RPMI7951 (cell line): Measurements from ENCODE around the gene MT3. TPM values are rescaled to one million over a fixed set of nuclear protein-coding genes. Genes with fewer than 3 reads are reported as not detected.

Experiments
- DNase-seq: peaks from one replicate; pipeline ENCODE4 v3.0.0-alpha.2; 2012; ENCODE audit warnings: low read depth
- total RNA-seq: library from RNA; depleted of rRNA; stranded (reverse); fragments of >200 nt; shearing (Covaris generic); gene quantifications from 2 replicates; pipeline ENCODE4 v1.2.3, GENCODE V29; 2014; rRNA removed

Gene MT3
- total RNA-seq = not detected in 2 replicates

- DNase-seq = peak; percentile 23
These were observed at the start of gene MT3 for GRCh38 chr16:56589141-56590039. Gene MT3 (plus strand): TSS chr16:56589528. CDS start chr16:56589591, 63 bp downstream.

DNA sequence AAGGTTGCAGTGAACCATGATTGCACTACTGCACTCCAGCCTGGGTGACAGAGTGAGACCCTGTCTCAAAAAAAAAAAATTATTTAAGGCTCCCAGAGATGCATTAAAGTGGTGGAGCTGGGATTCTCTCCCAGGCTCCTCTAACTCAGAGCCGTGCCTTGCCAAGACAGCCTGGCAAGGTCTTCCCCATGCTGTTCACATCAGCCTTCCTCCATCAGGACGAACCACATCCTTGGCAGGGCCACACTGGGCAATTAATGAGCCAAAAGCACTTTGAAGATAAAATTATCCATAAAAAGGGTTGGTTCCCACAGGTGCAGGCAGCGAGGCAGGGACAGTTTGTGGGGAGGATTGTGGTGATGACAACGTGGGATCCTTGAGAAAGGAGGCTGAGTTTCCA is 49.7 kb upstream of the MT3 start:
- DNase-seq = no peak

DNA sequence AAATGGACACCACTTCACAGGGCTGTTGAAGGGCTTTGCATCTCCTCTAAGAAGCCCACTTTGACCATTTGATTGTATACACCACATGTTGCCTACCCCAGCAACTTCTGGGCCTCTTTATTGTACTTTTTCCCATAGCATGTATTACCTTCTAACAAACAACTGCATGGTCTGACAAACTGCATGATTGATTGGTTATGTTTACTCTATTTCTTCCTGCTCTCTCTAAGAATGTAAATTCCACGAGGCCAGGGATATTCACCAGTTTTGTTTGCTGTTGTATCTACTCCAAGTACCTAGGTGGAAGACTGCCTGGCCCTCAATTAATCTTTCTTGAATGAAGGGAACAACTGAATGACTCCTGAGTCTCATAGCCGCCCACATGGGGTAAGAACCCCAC is 47.3 kb upstream of the MT3 start:
- DNase-seq = no peak

DNA sequence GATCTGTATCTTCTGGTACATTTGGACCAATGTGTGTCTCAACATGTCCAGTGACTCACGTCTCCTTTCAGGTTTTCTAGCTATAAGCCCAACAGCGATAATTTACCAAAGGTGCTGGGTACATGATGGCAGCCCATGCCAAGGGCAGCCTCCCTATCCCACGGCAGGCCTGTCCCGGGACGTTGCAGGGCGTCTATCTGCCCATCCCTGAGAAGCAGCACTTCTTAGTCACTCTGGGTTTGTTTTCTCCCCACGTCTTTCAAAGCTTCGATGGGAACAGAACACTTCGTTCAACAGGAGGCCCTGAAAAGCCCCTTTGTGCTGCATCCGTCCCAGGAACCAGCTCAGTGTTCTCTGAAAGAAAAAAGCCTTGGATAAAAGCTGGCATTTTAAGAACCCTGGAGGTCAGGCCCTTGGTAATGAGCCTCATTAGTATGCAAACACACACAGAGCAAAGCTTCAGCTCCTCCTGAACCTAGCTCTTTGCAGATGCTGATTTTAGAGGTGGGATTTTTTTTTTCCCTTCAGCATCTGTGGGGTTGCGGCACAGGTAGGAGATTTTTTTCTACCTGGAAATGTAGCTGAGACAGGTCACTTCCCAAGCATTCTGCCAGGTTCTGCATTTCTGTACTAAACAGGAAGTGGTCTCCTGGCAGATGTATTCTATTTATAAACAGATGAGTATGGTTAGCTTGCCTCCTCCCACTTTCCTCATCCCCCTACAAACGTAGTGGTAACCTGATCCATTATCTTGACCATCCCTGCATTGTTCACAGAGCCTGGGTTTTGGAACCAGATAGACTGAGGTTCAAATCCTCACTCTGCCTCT is 42.0 kb upstream of the MT3 start:
- DNase-seq = peak; percentile 70

- peak; percentile 33 for DNase-seq
These were observed 41.3 kb upstream of the MT3 start for GRCh38 chr16:56547949-56548567.

DNA sequence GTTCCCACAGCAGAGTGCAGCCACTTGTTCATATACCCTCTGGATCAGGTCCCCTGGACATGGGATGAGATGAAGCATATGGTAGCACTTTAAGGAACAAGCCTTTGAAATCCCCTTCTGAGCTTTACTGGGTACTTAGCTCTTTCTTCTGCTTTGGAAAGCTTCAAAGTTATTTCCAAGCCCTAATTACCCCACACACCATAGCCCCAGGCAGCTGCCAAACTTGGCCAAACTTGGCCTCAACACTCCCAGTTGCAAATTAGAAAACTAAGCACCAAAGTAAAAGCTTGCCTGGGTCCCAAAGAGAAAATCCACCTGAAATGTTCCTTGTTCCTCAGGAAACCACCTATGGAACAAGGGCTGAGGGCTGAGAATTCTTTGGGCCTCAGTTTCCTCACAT is 40.2 kb upstream of the MT3 start:
- no peak for DNase-seq

GRCh38 chr16:56549744-56550385 is 39.5 kb upstream of the MT3 start:
- DNase-seq = peak; percentile 20

DNA sequence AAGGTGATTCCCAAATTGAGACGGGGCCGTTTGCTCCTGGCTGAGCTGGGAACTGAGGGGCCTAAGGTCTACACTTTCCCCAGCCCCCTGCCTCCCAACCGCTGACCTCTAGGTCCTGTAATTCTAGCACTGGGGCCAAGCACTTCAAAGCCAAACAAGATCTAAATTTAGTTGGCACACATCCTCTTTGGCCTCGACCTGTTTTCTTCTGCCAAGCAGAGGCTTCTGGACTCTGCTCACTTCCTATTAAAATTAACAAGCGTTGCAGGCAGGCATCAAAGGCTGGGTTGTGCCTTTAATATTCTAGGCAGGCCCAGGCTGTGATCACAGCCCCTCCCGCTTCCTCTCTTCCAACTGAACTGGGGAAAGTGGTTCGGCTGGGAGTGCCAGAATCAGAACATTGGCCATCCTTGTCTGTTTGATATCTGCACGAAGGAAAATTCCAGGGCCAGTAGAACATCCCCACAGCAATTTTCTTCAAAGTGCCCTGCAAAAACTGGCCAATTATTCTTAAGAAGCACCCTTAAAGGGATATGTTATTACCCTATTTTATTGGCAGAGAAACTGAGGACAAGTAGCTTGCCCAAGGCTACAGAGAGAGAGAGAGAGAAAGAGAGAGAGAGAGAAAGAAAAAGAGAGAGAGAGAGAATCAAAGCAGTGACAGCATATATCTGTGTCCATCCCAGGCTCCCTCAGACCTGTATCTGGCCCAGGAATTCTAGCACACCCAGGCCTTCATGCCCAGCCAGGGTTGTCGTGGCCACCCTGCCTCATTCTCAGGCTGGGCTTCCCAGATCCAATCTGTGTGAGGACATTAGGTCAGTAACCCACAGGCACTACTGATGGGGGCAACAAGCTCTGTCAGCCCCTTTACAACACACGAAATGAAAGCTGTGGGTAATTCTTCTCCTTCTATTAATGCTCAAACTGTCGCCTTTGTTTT is 37.3 kb upstream of the MT3 start:
- no peak for DNase-seq

DNA sequence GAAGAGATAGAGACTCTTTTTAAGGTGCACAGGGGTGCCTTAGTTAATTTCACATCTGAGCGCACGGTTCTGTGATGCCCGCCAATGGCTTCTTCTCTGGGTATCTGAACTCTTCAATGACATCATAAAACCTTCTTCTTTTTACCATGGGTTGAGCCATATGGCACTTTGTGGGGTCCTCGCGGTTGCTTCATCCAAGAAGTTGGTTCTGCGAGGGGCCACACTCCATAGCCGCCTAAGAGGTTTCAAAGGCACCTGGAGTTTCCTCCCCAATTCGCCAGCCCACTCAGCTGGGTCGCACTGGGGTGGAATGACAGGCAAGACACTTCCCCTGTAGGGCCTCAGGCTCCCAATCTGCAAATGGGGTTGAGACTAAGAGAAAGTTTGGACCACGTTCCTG is 34.9 kb upstream of the MT3 start:
- no peak for DNase-seq

DNA sequence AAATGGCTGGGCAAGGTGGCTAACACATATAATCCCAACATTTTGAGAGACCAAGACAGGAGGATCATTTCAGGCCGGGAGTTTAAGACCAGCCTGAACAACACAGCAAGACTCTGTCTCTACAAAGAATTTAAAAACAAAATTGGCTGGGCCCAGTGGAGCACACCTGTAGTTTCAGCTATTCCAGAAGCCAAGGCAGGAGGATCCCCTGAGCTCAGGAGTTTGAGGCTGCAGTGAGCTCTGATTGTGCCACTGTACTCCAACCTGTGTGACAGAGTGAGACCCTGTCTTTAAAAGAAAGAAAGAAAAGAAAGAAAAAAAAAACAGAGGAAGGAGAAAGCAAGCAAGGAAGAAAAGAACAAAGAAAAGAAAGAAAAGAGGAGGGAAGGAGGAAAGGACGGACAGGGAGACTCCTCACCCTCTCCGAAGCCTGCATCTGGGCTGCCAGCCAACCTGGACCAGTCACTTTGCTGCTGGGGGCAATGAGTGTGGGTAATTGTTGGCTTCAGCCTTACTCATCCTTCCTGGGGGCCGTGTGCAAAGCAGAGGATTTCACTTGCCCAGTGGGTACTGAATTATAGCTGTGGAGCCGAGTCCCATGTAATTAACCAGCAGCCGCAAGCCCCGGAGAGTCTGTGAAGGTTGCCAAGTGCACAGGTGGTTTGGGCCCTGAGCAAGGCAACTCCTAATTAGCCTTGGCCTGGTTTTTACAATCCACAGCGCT is 31.1 kb upstream of the MT3 start:
- peak; percentile 97 for DNase-seq

DNA sequence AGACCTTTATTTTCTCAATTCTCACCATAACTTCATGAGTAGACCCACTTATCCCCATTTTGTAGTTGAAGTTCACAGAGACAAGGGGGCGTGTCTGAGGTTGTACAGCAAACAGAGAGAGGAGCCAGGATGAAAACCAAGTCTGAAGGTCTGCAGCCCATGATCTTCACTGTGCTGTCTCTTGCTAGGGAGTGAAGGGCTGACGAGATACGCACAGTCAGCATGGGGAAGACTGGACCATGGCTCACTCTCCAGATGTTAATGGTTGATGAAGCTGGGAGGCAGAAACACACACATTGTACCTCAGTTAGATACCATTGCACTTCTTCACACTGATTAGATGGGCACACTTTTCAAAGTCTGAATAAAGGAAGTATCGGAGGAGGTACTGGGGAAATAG is 30.2 kb upstream of the MT3 start:
- no peak for DNase-seq

- no peak for DNase-seq
These were observed 28.9 kb upstream of the MT3 start for GRCh38 chr16:56560447-56560846.

GRCh38 chr16:56561126-56561525 is 28.2 kb upstream of the MT3 start:
- DNase-seq = no peak

- no peak for DNase-seq
These were observed 24.4 kb upstream of the MT3 start, which contains the start of gene MT4 for GRCh38 chr16:56564793-56565477. Gene MT4 (plus strand): TSS chr16:56565073. CDS start chr16:56565129, 56 bp downstream.

DNA sequence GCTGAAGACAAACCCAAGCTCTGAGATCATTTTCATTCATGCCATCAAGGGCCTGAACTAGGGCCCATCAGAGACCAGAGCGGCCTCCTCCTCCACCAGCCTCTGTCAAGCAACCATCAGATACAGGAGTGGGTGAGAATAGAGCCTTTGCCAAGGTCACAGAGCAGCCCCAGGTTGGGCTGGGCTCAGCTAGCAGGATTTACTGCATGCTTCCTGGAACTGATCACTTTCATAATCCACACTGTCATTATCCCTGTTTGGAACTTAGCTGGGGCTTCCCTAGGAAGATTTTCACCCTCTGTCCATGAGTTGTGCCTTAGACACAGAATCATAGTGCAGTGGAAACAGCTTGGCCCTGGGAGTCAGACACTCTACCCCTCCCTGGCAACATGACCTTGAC is 19.4 kb upstream of the MT3 start:
- DNase-seq = no peak

- DNase-seq = no peak
These were observed 17.8 kb upstream of the MT3 start for GRCh38 chr16:56571525-56571924.

DNA sequence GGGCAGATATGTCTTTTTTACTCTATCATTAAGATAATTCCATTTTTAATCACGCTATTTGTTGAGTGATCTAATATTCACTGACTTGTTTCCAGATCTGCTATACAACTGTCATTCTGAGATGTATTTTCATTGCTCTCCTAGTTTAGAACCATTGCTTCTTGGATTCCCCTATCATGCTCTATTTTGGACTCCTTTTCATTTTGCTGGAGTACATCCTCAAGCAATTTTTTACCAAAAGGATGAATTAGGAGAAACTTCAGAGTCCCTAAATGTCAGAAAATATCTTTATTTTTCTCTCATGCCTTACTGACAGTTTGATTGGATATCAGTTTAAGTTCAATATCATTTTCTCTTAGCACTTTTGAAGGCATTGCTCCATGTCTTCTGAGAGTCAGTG is 14.7 kb upstream of the MT3 start:
- DNase-seq = no peak

GRCh38 chr16:56576585-56577299 is 12.6 kb upstream of the MT3 start:
- peak; percentile 53 for DNase-seq

GRCh38 chr16:56577300-56577625 is 12.1 kb upstream of the MT3 start:
- DNase-seq = no peak
